Activated CD4-positive, alpha-beta T cell treated with anti-CD3 and anti-CD28 coated beads, Interleukin-2, amount 50 U/mL, for 16 hours (primary cell): ENCODE results near the gene SLC39A6.
"Not testable (repeated sequence)": the region's sequence is repeated elsewhere in the genome, so short reads cannot be mapped to it uniquely, and the experiment has no call there.

ENCODE experiments used
- DNase-seq: peaks from one replicate; pipeline ENCODE4 v3.0.0-alpha.2; 2020

SLC39A6 gene

DNA sequence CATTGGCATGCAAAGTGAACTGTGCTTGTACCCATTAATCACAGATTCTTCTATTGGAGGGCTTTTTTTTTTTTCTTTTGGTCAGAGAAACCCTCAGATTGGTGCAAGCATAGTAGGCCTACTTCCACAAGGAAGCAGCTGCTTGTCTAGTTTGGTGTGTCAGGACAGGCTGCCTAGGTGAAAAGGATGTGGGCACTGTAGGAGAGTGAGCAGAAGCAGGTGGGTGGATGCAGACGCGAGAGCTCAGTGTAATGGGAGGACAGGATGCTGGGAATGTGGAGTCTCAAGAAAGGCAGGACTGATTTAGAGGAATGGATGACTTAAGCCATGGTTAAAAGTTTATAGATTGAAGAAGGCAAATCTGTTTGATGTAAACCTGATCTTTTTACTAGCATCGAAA is 3.6 kb upstream of the SLC39A6 start:
- no peak for DNase-seq

DNA sequence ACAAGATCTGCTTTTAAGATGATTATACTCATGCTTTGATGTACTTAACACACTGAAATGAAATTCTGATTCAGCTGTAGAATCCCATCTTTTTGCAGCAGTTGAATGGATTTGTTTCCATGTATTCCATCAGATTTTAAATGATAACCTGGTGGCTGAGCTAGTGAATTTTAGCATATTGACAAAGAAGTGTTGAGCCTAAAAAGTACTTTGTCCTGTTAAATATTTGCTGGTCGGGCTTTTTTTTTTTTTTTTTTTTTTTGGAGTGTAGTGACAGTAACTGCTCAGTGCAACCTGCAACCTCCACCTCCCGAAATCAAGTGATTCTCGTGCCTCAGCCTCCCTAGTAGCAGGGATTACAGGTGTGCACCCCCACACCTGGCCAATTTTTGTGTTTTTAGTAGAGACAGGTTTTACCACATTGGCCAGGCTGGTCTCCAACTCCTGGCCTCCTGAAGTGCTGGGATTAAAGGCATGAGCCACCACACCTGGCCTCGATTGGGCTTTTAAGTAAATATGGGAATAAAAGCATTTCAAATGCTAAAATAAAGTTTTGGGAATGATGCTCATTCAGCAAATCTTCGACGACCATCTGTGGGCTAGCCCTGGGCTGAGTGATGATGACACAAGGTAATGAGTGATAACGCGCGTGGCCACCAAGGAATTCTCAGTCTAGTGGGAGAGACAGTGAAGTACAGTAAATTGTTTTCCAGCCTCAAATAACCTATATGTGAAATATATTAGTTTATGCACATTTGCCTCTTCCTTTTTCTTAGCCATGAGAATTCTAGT is 2.7 kb upstream of the SLC39A6 start:
- DNase-seq = no peak

GRCh38 chr18:36130883-36131653 is 1.9 kb upstream of the SLC39A6 start:
- DNase-seq = no peak

GRCh38 chr18:36130039-36130831 is 1.1 kb upstream of the SLC39A6 start:
- DNase-seq = no peak

DNA sequence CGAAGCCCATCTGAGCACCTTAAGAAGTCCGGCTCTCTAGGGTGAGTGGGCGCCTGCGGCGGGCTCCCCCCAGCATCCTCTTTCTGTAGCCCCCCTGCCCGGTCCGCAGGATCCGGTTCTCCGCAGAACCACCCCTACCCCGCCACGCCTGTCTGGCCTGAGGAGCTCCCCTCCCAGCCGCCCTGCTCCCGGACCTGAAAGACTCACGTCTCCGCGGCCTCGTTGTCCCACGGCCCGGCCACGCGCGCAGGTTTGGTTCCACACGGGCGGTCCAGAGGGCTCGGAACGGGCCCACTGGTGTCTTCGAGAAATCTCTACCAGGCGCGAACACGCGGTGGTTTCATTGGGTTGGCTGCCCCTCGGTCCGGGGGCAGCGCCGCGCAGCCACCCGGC is 237 bp downstream of the SLC39A6 start:
- DNase-seq = no peak

- DNase-seq = no peak
These were observed 640 bp downstream of the SLC39A6 start for GRCh38 chr18:36128530-36128870.

GRCh38 chr18:36127836-36128529 is 1.2 kb downstream of the SLC39A6 start:
- no peak for DNase-seq

GRCh38 chr18:36126668-36127067 is 2.5 kb downstream of the SLC39A6 start:
- DNase-seq = no peak

- no peak for DNase-seq
These were observed 4.3 kb downstream of the SLC39A6 start for GRCh38 chr18:36124841-36125240.

DNA sequence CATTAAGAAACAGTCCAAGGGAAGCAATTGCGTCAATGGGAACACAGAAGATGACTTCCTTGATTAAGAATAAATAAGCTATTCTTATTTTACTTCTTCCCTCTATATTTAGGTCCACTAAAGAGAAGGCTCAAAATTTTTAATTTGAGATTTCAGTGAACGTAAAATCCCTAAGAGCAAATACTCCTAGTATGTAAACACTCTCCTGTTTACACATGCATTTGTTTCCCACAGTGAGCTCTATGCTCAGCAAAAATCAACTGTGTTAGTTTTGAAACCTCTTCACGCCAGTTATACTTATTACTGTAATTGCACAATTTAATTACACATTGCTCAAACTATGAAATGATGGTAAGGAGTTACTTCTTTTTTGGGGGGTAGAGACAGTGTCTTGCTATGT is 8.8 kb downstream of the SLC39A6 start:
- no peak for DNase-seq

GRCh38 chr18:36116771-36117170 is 12.4 kb downstream of the SLC39A6 start:
- not testable (repeated sequence) for DNase-seq

GRCh38 chr18:36114738-36115137 is 14.4 kb downstream of the SLC39A6 start:
- DNase-seq = no peak

GRCh38 chr18:36114251-36114650 is 14.9 kb downstream of the SLC39A6 start:
- no peak for DNase-seq

- no peak for DNase-seq
These were observed 16.8 kb downstream of the SLC39A6 start for GRCh38 chr18:36112302-36112701.

GRCh38 chr18:36109737-36110136 is 19.4 kb downstream of the SLC39A6 start:
- DNase-seq = no peak

- DNase-seq = no peak
These were observed 20.5 kb downstream of the SLC39A6 start for GRCh38 chr18:36108601-36109000.

- DNase-seq = no peak
These were observed 20.9 kb downstream of the SLC39A6 start for GRCh38 chr18:36108196-36108595.

GRCh38 chr18:36107477-36107876 is 21.7 kb downstream of the SLC39A6 start:
- no peak for DNase-seq

DNA sequence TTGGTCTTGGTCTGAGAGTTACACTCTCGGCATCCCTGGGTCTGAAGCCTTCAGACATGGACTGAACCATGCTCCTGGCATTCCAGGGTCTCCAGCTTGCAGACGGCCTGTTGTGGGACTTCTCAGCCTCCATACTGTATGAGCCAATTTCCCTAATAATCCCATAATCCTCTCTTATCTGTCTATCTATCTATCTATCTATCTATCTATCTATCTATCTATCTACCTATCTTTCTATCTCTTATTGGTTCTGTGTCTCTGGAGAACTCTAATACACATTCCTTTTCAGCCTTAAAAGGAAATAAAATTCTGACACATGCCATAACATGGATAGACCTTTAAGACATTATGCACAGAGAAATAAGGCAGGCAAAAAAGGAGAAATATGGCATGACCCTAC is 24.4 kb downstream of the SLC39A6 start:
- DNase-seq = no peak

- DNase-seq = no peak
These were observed 27.2 kb downstream of the SLC39A6 start for GRCh38 chr18:36101943-36102342.

DNA sequence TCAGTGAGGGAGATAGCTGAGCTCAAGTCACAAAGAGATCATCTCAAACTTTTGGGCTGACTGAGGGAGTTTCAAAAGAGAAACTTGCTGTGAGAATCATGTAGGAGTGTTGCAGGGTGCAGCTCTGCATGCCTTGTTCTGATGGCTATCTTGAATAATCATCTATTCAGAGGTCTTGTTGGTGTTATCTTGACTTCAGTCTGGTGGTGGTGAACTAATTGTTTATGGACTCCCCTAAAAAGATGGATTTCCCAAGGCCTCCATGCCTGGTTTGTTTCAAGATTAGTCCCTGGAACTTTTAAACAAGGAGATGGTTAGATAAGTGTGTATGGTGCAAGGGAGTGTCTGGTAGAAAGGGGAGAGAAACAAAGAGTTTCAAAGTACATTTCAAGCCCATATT is 29.8 kb downstream of the SLC39A6 start:
- DNase-seq = no peak

DNA sequence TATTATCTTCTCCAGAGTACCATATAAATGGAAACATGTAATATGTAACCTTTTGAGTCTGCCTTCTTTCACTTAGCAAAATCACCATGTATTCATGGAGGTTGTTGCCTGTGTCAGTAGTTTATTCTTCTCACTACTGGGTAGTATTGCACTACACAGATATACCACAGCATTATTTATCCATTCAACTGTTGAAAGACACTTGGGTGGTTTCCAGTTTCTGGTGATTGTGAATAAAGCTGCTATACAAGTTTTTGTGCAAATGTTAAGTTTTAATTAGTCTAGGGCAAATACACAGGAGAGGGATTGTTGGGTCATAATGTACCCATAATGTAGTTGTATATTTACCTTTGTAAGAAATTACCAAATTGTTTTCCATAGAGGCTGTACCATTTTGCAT is 32.2 kb downstream of the SLC39A6 start:
- no peak for DNase-seq

DNA sequence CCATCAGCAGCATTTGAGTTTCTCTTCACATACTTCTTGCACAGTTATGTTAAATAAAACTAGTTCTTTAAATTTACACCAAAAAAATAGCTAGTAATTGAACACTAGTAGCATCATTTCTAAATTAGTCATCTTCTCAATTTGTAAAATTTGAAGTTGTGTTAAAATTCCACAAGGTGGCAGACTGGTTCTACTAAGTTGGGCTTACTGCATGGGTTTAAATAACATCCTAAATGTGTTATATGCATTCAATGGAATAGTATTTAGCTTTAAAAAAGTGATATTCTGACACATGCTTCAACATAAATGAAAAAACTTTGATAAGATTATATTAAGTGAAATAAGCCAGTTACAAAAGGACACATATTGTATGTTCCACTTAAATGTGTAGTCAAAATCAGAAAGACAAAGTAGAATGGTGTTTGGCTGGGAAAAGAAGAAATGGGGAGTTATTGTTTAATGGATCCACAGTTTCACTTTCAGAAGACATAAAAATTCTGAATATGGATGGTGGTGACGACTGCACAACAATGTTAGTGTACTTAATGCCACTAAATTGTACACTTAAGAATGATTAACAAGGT is 33.1 kb downstream of the SLC39A6 start:
- DNase-seq = peak; percentile 55
